Hematopoietic multipotent progenitor cell treated with erythropoietin and hydrocortisone succinate and interleukin-3 and kit ligand, for 15 days (in vitro differentiated cells): Measurements from ENCODE around the gene TCAIM.
"Not testable (repeated sequence)": the region's sequence is repeated elsewhere in the genome, so short reads cannot be mapped to it uniquely, and the experiment has no call there.

Experiments used
- DNase-seq: peaks from one replicate; pipeline ENCODE4 v3.0.0-alpha.2; 2015; ENCODE audit warnings: low spot score

Gene TCAIM

GRCh38 chr3:44415421-44415820 lies 76.9 kb downstream of the TCAIM start:
- no peak for DNase-seq

- DNase-seq: no peak
Observed at GRCh38 chr3:44416031-44417030, 77.8 kb downstream of the TCAIM start.

GRCh38 chr3:44418118-44418517 lies 79.6 kb downstream of the TCAIM start:
- DNase-seq: not testable (repeated sequence)

- no peak for DNase-seq
Observed at GRCh38 chr3:44418549-44418948, 80.0 kb downstream of the TCAIM start.

GRCh38 chr3:44419116-44419922 lies 80.8 kb downstream of the TCAIM start:
- DNase-seq: no peak

GRCh38 chr3:44419923-44420650 lies 81.5 kb downstream of the TCAIM start:
- DNase-seq: no peak

- no peak for DNase-seq
Observed at GRCh38 chr3:44420676-44421075, 82.1 kb downstream of the TCAIM start.

GRCh38 chr3:44421280-44421679 lies 82.7 kb downstream of the TCAIM start:
- no peak for DNase-seq

- DNase-seq: no peak
Observed at GRCh38 chr3:44424758-44425157, 86.2 kb downstream of the TCAIM start.

- DNase-seq: no peak
Observed at GRCh38 chr3:44427683-44428082, 89.1 kb downstream of the TCAIM start.

- no peak for DNase-seq
Observed at GRCh38 chr3:44428910-44429309, 90.3 kb downstream of the TCAIM start.

- DNase-seq: no peak
Observed at GRCh38 chr3:44429459-44429858, 90.9 kb downstream of the TCAIM start.

- no peak for DNase-seq
Observed at GRCh38 chr3:44430466-44430865, 91.9 kb downstream of the TCAIM start.

- no peak for DNase-seq
Observed at GRCh38 chr3:44434834-44435510, 96.4 kb downstream of the TCAIM start.

- no peak for DNase-seq
Observed at GRCh38 chr3:44436181-44436580, 97.6 kb downstream of the TCAIM start.

GRCh38 chr3:44437800-44438199 lies 99.2 kb downstream of the TCAIM start:
- no peak for DNase-seq

- peak; percentile 81 for DNase-seq
Observed at GRCh38 chr3:44439499-44440295, 101.1 kb downstream of the TCAIM start.

GRCh38 chr3:44442596-44443309 lies 104.2 kb downstream of the TCAIM start:
- no peak for DNase-seq

GRCh38 chr3:44444437-44444836 lies 105.9 kb downstream of the TCAIM start:
- no peak for DNase-seq
